OCI-LY7 (cell line): ENCODE results near the gene DHRS7B.

Experiments used
- CTCF ChIP-seq: fragments of 200-600 bp; sonication (generic); conservative IDR thresholded peaks from 2 replicates; pipeline ENCODE4 v1.5.1; 2014; ENCODE audit warnings: mild to moderate bottlenecking, antibody characterized with exemption, low read length, moderate library complexity, mixed read lengths
- EZH2phosphoT487 ChIP-seq: fragments of 200-600 bp; sonication (generic); IDR thresholded peaks from 2 replicates; pipeline ENCODE4 v1.6.1; 2018; ENCODE audit warnings: low read depth, borderline replicate concordance, mild to moderate bottlenecking, mixed run types, antibody characterized with exemption, low read length, moderate library complexity, mixed read lengths

- TF ChIP-seq CTCF (no peak), EZH2phosphoT487 (no peak)
Measured at GRCh38 chr17:21077281-21077680, 49.5 kb upstream of the DHRS7B start.
